ENCODE data around the gene HIBADH. TPM values are rescaled to one million over a fixed set of nuclear protein-coding genes. Genes with fewer than 3 reads are reported as not detected.
A peak's percentile ranks its signal among the peaks of the same experiment; 100 is the strongest.
"Not testable (repeated sequence)": the region's sequence is repeated elsewhere in the genome, so short reads cannot be mapped to it uniquely, and the experiment has no call there.

Gene HIBADH
- total RNA-seq, 2 experiments from 2014 or later: 9.4 to 10.3 TPM

- Mint-ChIP-seq H3K9me3 (ENCODE audit: insufficient read depth) (no peaks in the 10 kb centered on the region), H3K4me1 (ENCODE audit: low read depth) (no peaks in the 10 kb centered on the region), H3K4me3 (no peak overlapping the region), H3K27me3 (ENCODE audit: low read depth) (no peaks in the 10 kb centered on the region), H3K27ac (no peak overlapping the region), H3K36me3 (ENCODE audit: low read depth) (no peaks in the 10 kb centered on the region)
- ChIA-PET POLR2A (no interaction called here), CTCF (interaction anchor here (2.0 kb wide), 1 partner anchor 390 kb away, joined by 7 read pairs; no protein-coding TSS in a partner anchor)
- DNase-seq (no peak), ATAC-seq (no peak)
Measured at GRCh38 chr7:27585781-27586447, 76.8 kb downstream of the HIBADH start.

GRCh38 chr7:27581906-27582305 is 80.8 kb downstream of the HIBADH start:
- no peaks in the 10 kb centered on the region for H3K36me3 Mint-ChIP-seq (ENCODE audit: low read depth)
- ChIA-PET POLR2A (no interaction called here), CTCF (interaction anchor here (2.5 kb wide), 1 partner anchor 386 kb away, joined by 9 read pairs; no protein-coding TSS in a partner anchor)
- H3K9me3 Mint-ChIP-seq (ENCODE audit: insufficient read depth): no peaks in the 10 kb centered on the region
- DNase-seq (no peak), ATAC-seq (no peak)
- H3K27me3 Mint-ChIP-seq (ENCODE audit: low read depth): no peaks in the 10 kb centered on the region
- H3K4me3 Mint-ChIP-seq: no peak overlapping the region
- H3K4me1 Mint-ChIP-seq (ENCODE audit: low read depth): no peaks in the 10 kb centered on the region
- H3K27ac Mint-ChIP-seq: no peak overlapping the region

- no peak overlapping the region for H3K27ac Mint-ChIP-seq
- ATAC-seq: no peak
- ChIA-PET POLR2A (no interaction called here), CTCF (interaction anchor here (0.8 to 2.5 kb wide), 2 partner anchors 385 kb away, joined by 3 to 9 read pairs; no protein-coding TSS in a partner anchor)
- H3K36me3 Mint-ChIP-seq (ENCODE audit: low read depth): no peaks in the 10 kb centered on the region
- no peaks in the 10 kb centered on the region for H3K4me1 Mint-ChIP-seq (ENCODE audit: low read depth)
- H3K9me3 Mint-ChIP-seq (ENCODE audit: insufficient read depth): no peaks in the 10 kb centered on the region
- H3K27me3 Mint-ChIP-seq (ENCODE audit: low read depth): no peaks in the 10 kb centered on the region
- DNase-seq: no peak
- no peak overlapping the region for H3K4me3 Mint-ChIP-seq
Measured at GRCh38 chr7:27581119-27581518, 81.6 kb downstream of the HIBADH start.

GRCh38 chr7:27579565-27579964 is 83.1 kb downstream of the HIBADH start:
- no peaks in the 10 kb centered on the region for H3K27me3 Mint-ChIP-seq (ENCODE audit: low read depth)
- H3K4me1 Mint-ChIP-seq (ENCODE audit: low read depth): no peaks in the 10 kb centered on the region
- H3K36me3 Mint-ChIP-seq (ENCODE audit: low read depth): no peaks in the 10 kb centered on the region
- ChIA-PET CTCF (no interaction called here), POLR2A (no interaction called here)
- no peak for DNase-seq
- H3K4me3 Mint-ChIP-seq: no peak overlapping the region
- H3K27ac Mint-ChIP-seq: no peak overlapping the region
- no peaks in the 10 kb centered on the region for H3K9me3 Mint-ChIP-seq (ENCODE audit: insufficient read depth)
- ATAC-seq: no peak

GRCh38 chr7:27578169-27578568 is 84.5 kb downstream of the HIBADH start:
- H3K4me1 Mint-ChIP-seq (ENCODE audit: low read depth); H3K27me3 Mint-ChIP-seq (ENCODE audit: low read depth); ATAC-seq; POLR2A ChIA-PET; H3K9me3 Mint-ChIP-seq (ENCODE audit: insufficient read depth); DNase-seq; H3K27ac Mint-ChIP-seq; H3K36me3 Mint-ChIP-seq (ENCODE audit: low read depth); H3K4me3 Mint-ChIP-seq: not testable (repeated sequence)
- CTCF ChIA-PET: interaction anchor here (0.8 to 1.9 kb wide), 2 partner anchors 9 to 382 kb away, joined by 3 to 6 read pairs; no protein-coding TSS in a partner anchor

GRCh38 chr7:27576360-27576944 is 86.2 kb downstream of the HIBADH start:
- no peak overlapping the region for H3K4me3 Mint-ChIP-seq
- H3K36me3 Mint-ChIP-seq (ENCODE audit: low read depth): no peaks in the 10 kb centered on the region
- ChIA-PET CTCF (interaction anchor here (0.8 to 4.8 kb wide), 5 partner anchors 8 to 380 kb away, joined by 3 to 23 read pairs (median 5); no protein-coding TSS in a partner anchor), POLR2A (no interaction called here)
- H3K27me3 Mint-ChIP-seq (ENCODE audit: low read depth): no peaks in the 10 kb centered on the region
- H3K4me1 Mint-ChIP-seq (ENCODE audit: low read depth): no peaks in the 10 kb centered on the region
- DNase-seq (no peak), ATAC-seq (peak; percentile 49)
- no peak overlapping the region for H3K27ac Mint-ChIP-seq
- no peaks in the 10 kb centered on the region for H3K9me3 Mint-ChIP-seq (ENCODE audit: insufficient read depth)

GRCh38 chr7:27575613-27576012 is 87.1 kb downstream of the HIBADH start:
- ChIA-PET POLR2A (no interaction called here), CTCF (interaction anchor here (4.8 kb wide), 1 partner anchor 379 kb away, joined by 23 read pairs; no protein-coding TSS in a partner anchor)
- Mint-ChIP-seq H3K9me3 (ENCODE audit: insufficient read depth) (no peaks in the 10 kb centered on the region), H3K36me3 (ENCODE audit: low read depth) (no peaks in the 10 kb centered on the region), H3K27ac (no peak overlapping the region), H3K4me3 (no peak overlapping the region), H3K4me1 (ENCODE audit: low read depth) (no peaks in the 10 kb centered on the region), H3K27me3 (ENCODE audit: low read depth) (no peaks in the 10 kb centered on the region)
- ATAC-seq: no peak
- DNase-seq: no peak

- Mint-ChIP-seq H3K27ac (no peak overlapping the region), H3K9me3 (ENCODE audit: insufficient read depth) (no peaks in the 10 kb centered on the region), H3K4me3 (no peak overlapping the region), H3K4me1 (ENCODE audit: low read depth) (no peaks in the 10 kb centered on the region), H3K36me3 (ENCODE audit: low read depth) (no peaks in the 10 kb centered on the region), H3K27me3 (ENCODE audit: low read depth) (no peaks in the 10 kb centered on the region)
- POLR2A ChIA-PET: no interaction called here
- no peak for DNase-seq
- no peak for ATAC-seq
- CTCF ChIA-PET: no interaction called here
Measured at GRCh38 chr7:27569106-27569505, 93.6 kb downstream of the HIBADH start.

- peaks cover 2% of the 10 kb centered on the region for H3K36me3 Mint-ChIP-seq (ENCODE audit: low read depth)
- ChIA-PET CTCF (no interaction called here), POLR2A (no interaction called here)
Measured at GRCh38 chr7:27567266-27567665, 95.4 kb downstream of the HIBADH start.

GRCh38 chr7:27564881-27565482 is 97.7 kb downstream of the HIBADH start:
- Mint-ChIP-seq H3K27ac (no peak overlapping the region), H3K9me3 (ENCODE audit: insufficient read depth) (no peaks in the 10 kb centered on the region), H3K27me3 (ENCODE audit: low read depth) (no peaks in the 10 kb centered on the region), H3K36me3 (ENCODE audit: low read depth) (peaks cover 2% of the 10 kb centered on the region), H3K4me1 (ENCODE audit: low read depth) (no peaks in the 10 kb centered on the region), H3K4me3 (no peak overlapping the region)
- no peak for ATAC-seq
- DNase-seq: no peak
- ChIA-PET POLR2A (no interaction called here), CTCF (interaction anchor here (1.0 kb wide), 1 partner anchor 12 kb away, joined by 4 read pairs; no protein-coding TSS in a partner anchor)

More at GRCh38 chr7:27567266-27567665, 95.4 kb downstream of the HIBADH start:
- Mint-ChIP-seq H3K4me3 (no peak overlapping the region), H3K4me1 (ENCODE audit: low read depth) (no peaks in the 10 kb centered on the region), H3K27me3 (ENCODE audit: low read depth) (no peaks in the 10 kb centered on the region), H3K27ac (no peak overlapping the region), H3K9me3 (ENCODE audit: insufficient read depth) (no peaks in the 10 kb centered on the region)
- no peak for ATAC-seq
- DNase-seq: no peak

- H3K9me3 Mint-ChIP-seq (ENCODE audit: insufficient read depth): no peaks in the 10 kb centered on the region
- peaks cover 2% of the 10 kb centered on the region for H3K36me3 Mint-ChIP-seq (ENCODE audit: low read depth)
- H3K4me3 Mint-ChIP-seq: no peak overlapping the region
- ATAC-seq: no peak
- no peaks in the 10 kb centered on the region for H3K27me3 Mint-ChIP-seq (ENCODE audit: low read depth)
- no peaks in the 10 kb centered on the region for H3K4me1 Mint-ChIP-seq (ENCODE audit: low read depth)
- no peak for DNase-seq
- POLR2A ChIA-PET: no interaction called here
- H3K27ac Mint-ChIP-seq: no peak overlapping the region
- CTCF ChIA-PET: no interaction called here
Measured at GRCh38 chr7:27560706-27561235, 101.9 kb downstream of the HIBADH start.

- CTCF ChIA-PET: no interaction called here
- H3K27me3 Mint-ChIP-seq (ENCODE audit: low read depth): no peaks in the 10 kb centered on the region
Measured at GRCh38 chr7:27555670-27556069, 107.0 kb downstream of the HIBADH start.

More at GRCh38 chr7:27555670-27556069, 107.0 kb downstream of the HIBADH start:
- ATAC-seq (no peak), DNase-seq (no peak)
- Mint-ChIP-seq H3K27ac (no peak overlapping the region), H3K9me3 (ENCODE audit: insufficient read depth) (no peaks in the 10 kb centered on the region), H3K36me3 (ENCODE audit: low read depth) (no peaks in the 10 kb centered on the region), H3K4me3 (no peak overlapping the region), H3K4me1 (ENCODE audit: low read depth) (no peaks in the 10 kb centered on the region)
- POLR2A ChIA-PET: no interaction called here

All from activated CD8-positive, alpha-beta T cell treated with anti-CD3 and anti-CD28 coated beads, Interleukin-2, amount 10 ng/mL, durations not matched to agents 7 days and 5 days (primary cell).